Left lobe of liver (tissue), 2 donors: Measurements from ENCODE around the gene NPTXR. TPM values are rescaled to one million over a fixed set of nuclear protein-coding genes. Genes with fewer than 3 reads are reported as not detected.
"Not testable (repeated sequence)": the region's sequence is repeated elsewhere in the genome, so short reads cannot be mapped to it uniquely, and the experiment has no call there.

Experiments
- ATAC-seq: fragments of 200-7000 bp; cut with Tn5 transposase; one replicate; pipeline ENCODE4 v1.9.1; 2020; ENCODE audit warnings: mild to moderate bottlenecking, moderate library complexity
- DNase-seq: peaks from one replicate; pipeline ENCODE4 v3.0.0-alpha.2; 2020; ENCODE audit warnings: low spot score
- total RNA-seq: library from RNA; stranded (reverse); gene quantifications from one replicate; pipeline ENCODE4 v1.2.1, GENCODE V29; 2021
- donor health status: DM: no; HTN: no; CAD: no; lungs with moderate emphysema.
- donor health status: DM: no; HTN: yes; CAD: no.

Gene NPTXR
- total RNA-seq, 1 donor from 2014 or later = 0.45 TPM

GRCh38 chr22:38854476-38854875 lies 10.6 kb upstream of the NPTXR start:
- ATAC-seq, DNase-seq: not testable (repeated sequence)

DNA sequence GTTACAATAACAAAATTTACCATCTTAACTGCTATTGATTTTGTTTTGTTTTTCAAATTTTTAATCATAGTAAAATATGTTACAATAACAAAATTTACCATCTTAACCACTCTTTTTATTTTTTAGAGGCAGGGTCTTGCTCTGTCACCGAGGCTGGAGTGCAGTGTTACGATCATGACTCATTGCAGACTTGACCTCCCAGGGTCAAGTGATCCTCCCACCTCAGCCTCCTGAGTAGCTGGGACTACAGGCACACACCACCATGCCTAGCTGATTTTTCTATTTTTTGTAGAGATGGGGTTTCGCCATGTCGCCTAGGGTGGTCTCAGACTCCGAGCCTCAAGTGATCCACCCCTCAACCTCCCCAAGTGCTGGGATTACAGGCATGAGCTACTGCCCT lies 10.1 kb upstream of the NPTXR start:
- DNase-seq, ATAC-seq: not testable (repeated sequence)

DNA sequence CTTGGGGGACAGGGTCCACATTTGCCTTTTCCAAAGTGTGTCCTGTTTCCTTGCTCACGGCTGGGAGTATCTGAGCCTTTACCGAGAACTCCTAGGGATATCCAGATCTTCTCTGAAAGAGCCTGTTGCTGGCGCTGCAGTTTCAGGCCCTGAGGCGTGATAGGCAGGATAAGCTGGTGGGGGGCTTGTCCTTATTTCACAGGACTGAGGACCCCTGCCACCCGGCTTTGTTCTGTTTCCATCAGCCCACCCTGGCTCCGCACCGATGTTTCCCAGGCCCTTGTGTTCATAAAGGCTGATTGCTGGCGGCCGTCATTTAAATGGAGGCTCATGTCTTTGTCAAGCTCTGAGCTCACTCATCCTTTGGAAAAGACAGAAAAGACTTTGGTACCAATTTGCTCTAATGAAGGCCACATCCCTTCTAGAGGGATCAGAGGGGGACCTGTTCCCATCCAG lies 9.4 kb upstream of the NPTXR start:
- no peak for ATAC-seq
- DNase-seq = no peak

GRCh38 chr22:38852522-38852921 lies 8.7 kb upstream of the NPTXR start:
- ATAC-seq (no peak), DNase-seq (no peak)

DNA sequence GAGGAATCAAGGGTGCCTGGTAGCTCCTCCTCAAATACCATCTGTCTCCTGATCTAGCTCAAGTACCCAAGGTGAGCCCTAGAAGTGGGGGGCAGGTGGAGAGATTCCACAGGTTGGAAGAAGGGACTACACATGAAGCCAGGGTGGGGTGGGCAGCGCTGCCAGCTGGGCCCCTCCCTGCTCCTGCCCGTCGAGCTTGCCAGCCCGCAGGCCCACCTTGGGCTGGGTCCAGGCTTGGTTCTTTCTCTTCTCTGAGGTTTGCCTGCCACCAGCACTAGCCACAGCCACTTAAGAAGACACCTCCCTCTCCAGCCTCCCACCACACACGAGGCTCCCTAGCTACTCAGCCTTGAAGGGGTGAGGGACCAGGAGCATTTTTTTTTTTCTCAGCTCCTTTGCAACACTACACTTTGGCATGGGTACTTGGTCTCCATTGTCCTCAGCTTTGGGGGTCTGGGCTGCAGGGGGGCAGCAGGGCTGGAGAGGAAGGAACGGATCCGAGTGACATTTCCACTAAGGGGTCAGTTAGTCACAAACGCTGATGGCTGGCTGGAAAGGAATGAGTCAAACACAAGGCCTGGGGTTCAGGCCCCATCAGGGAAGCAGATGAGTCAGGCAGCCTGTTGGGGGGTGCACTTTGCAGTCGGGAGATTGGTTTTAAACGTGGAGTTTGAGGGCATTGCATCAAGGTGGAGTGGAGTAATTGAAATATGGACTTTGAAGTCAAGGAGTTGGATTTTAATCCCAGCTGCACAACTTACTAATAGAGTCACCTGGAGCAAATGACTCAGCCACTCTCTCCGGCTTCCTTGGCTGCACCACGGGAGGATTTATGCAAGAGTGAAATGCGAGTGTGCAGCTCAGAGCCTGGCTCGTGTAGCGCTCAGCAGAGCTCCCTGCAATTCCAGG lies 7.4 kb upstream of the NPTXR start:
- no peak for ATAC-seq
- no peak for DNase-seq

DNA sequence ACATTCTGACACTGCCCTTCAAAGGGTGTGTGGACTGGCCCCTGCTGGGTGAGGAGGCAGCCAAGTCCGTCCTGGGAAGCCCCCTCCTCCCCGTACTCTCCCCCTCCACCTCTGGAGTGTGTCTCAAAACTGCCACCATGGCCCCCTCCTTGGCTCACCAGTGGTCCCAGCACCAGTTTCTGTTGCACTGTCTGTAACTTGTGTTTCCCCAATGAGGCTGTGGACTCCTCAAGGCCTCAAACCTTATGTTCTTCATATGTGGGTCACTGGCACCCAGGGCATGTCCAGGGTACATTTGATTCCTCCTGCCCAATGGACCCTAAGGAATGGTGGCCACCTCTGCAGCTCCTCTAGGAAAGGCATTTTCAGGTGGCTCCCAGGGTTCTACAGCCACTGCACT lies 6.6 kb upstream of the NPTXR start:
- ATAC-seq = no peak

DNA sequence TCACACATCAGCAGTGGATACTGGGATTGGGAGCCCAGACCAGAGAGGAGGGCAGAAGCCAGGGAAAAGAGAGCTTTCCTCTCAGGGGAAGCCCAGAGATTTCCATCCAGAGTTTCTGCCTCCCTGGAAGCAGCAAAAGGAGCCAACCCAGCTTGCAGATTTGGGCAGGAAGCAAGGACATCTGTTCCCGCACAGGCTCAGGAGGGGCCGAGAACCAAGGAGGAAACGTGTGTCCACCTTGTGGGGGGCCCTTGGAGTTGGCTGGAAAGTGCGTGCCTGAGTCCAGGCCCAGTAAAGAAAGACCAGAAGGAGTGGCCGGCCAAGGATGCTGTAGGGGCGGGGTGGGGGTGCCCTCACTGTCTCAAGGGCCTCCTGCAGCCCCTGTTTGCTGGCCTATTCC lies 6.0 kb upstream of the NPTXR start:
- no peak for ATAC-seq
- no peak for DNase-seq

More for the DNA sequence above, 6.6 kb upstream of the NPTXR start:
- no peak for DNase-seq

DNA sequence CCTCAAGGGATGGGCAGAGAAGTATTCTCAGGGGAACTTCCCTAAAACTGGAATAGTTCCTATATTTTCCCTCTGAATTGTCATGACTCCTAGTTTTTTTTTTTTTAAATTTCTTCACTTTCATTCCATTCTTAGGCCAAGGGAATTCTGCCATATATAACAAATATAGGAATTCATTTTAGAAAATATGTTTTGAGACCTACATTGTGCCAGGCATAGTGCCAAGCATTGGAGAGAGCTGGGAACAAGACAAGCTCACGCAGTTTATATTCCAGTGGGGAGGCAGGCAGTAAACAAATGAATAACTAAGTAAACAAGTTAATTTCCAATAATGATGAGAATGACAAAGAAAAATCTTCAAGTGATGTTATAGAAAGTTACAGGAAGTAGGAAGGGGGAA lies 2.6 kb upstream of the NPTXR start:
- no peak for ATAC-seq
- no peak for DNase-seq

DNA sequence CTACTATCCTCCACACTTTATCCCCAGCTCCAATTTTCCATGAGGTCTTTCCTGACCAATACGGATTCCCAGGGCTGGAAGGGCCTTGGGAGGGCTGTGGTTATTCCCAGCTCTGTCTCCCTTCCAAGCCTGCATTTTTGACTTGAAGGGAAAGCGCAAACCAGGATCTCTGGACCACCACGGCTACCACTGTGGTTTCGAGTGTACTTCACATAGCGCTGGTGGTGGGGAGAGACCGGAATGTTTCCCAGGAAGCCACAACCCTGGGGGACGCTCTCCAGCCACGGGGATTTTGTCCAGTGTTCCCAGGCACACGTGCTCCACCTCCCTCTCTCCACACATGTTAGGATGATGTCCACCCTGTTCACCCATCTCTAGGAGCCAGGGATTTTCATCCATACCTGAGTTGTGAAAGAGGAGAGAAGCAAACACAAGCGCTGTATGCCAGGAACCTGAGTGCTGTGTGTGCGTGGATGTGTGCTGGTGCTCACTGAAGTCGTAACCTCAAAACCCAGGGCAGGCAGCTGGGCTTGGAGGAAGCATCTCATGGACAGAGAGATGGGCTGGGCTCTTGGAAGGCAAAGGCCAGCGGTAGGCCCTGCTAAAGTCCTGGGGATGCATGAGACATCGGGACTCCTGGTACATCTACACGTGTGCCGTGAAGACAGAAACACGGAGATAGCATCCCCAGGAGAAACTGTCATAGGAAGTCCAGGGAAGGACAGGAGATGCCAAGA lies 1.3 kb upstream of the NPTXR start:
- no peak for ATAC-seq
- no peak for DNase-seq

- DNase-seq (no peak), ATAC-seq (no peak)
These were observed 631 bp upstream of the NPTXR start for GRCh38 chr22:38844315-38845003.

GRCh38 chr22:38843201-38843656 lies 599 bp downstream of the NPTXR start:
- DNase-seq (no peak), ATAC-seq (peak; percentile 43)

DNA sequence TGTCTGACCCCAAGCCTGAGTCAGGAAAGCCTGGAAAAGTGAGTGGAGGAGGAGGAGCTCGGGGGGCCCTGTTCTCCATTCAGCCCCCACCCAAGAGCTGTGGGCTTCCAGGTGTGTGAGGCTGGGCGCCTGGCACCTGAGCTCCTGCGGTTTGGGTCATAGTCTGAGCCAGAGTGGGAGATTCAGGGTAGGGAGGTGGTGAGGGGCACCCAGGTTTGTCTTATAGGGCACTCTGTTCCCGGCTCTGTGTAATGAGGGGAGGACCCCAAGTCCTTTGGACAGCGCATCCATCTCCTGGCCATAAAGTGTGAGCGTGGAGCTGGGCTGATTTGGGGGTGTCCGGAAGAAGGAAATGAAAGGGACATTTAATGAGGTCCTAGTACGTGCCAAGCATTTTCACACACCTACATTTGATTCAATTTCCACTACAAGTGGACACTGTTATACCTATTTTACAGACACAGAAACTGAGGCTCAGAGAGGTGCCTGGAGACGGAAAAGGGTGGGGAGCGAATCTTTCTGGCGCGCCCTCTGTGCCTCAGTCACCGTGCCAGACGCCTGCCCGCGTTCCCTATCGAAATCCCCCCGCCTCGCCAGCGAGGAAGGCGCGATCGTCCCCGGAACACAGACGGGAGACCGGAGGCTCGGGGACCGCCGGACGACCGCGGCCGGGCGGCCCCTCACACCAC lies 1.2 kb downstream of the NPTXR start:
- ATAC-seq (no peak), DNase-seq (no peak)

DNA sequence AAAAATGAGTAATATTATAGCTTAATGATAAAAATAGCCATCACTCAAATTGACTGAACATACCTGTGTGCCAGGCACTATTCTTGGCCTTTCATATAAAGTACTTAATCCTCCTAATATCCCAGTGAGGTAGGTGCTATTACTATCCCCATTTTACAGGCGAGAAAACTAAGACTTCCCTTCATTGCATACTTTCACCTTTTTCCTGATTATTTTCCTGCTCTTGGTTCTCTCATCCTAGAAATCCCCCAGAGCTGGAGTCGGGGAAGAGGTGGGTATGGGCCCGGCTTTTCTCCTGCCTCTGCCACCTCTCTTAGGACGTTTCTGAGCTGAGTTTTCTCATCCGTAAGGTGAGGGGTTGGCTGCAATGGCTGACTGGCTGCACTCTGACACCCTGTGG lies 2.2 kb downstream of the NPTXR start:
- ATAC-seq (no peak), DNase-seq (no peak)

DNA sequence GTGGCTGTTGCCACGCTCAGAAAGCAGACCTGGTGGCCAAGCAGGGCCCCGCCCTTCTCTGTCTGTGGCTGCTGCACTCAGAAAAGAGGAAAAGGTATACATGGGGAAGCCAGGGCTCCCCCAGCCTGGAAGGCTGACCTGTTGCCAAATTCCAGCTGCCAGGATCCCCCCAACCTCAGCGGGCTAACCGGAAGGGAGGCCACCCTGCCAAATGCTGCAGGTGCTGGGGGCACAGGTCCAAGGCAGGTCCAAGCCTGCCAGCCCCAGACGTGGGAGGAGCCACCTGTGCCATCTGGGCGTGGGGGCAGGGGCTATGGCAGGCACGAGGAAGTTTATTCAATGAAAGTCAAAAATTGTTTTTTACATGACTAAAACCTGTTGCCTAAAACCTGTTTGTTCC lies 2.6 kb downstream of the NPTXR start:
- no peak for DNase-seq
- no peak for ATAC-seq

DNA sequence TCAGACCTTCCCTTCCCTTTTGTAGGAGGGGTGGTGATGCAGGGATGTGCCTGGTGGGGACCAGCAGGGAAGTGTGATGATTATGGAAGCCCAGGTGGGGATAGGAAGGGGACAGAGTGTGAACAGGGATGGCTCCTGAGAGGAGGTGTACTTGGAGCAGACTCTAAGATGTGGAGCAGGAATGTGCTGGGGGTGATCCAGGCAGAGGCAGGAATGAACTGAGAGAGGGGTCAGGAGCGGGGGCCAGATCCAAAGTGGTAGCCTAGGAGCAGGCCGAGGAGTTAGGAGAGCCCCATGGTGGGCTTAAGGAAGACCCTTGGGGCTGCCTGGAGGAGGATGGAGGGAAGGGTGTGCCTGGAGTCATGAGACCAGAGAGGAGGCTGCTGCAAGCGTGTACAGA lies 3.7 kb downstream of the NPTXR start:
- ATAC-seq (no peak), DNase-seq (no peak)

DNA sequence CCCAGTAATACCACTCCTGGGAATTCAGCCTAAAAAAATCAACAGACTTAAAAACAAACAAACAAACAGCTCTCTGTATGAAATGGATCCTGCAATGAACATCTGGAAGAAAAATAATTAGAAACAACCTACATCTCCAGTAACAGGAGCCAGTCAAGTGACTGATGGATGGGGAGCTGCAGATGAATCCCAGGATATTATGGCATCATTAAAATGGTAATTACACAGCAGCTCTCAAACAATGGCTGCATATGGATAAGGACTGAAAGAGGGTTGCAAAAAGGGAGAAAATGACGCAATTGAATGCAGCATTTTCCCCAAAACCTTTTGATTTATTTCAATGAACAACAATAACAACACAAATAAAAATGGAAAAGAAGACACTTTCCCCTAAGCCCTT lies 4.1 kb downstream of the NPTXR start:
- ATAC-seq (no peak), DNase-seq (no peak)

- no peak for ATAC-seq
- no peak for DNase-seq
These were observed 6.4 kb downstream of the NPTXR start for GRCh38 chr22:38837414-38837928.

GRCh38 chr22:38835888-38836301 lies 7.9 kb downstream of the NPTXR start:
- ATAC-seq (no peak), DNase-seq (no peak)

DNA sequence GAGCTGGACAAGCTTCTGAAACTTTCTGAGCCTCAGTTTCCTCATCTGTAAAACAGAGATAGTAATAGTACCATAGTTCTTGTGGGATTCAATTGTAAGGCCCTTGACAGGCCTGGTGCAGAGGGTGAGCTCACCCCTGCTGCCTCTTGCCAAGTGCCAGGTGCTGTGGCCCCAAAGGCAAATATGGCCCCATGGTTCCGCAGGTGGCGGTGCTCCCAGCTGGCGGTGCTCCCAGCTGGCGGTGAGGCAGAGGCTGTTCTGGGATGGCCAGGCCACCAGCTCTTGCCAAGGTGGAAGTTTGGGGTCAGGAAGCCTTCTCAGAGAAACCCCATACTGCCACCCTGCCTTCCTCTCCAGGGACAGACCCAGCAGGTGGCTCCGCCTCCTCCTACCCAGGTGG lies 8.8 kb downstream of the NPTXR start:
- DNase-seq (no peak), ATAC-seq (no peak)

DNA sequence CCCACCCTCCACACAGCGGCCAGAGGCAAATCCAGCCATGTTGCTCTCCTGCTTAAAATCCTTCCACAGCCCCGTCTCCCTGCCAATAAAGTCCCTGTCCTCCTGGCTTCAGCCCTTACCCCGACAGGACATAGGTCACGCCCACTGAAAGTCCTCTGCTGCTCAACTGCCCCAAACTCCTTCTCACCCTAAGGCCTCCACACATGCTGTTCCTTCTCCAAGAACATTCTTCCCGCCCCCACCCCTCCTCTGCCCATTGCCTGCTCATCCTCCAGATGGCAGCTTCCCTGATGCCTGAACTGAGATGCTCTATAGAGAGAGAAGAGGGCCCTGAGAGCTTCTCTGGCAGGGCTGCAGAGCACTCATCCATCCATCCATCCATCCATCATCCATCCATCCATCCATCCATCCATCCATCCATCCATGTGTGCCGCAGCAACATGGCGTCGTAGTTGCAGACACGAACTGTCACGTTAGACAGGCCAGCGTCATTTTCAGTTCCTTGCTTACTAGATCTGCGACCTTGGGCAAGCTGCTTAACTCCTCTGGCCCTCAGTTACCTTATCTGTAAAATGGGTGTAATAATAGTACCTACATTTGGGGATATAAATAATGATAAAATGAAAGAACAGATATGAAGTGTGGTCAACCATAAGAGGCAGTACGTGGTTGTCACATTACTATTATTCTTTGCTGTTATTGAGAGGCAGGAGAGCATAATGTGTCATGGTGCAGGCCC lies 9.4 kb downstream of the NPTXR start:
- ATAC-seq = no peak
- DNase-seq = no peak
